Epidermal melanocyte (primary cell): Measurements from ENCODE around the gene MPV17L2.

Experiments
- DNase-seq: peaks from one replicate; pipeline ENCODE4 v3.0.0; 2011; ENCODE audit warnings: low spot score; ENCODE audit not compliant: insufficient read length

Gene MPV17L2

DNA sequence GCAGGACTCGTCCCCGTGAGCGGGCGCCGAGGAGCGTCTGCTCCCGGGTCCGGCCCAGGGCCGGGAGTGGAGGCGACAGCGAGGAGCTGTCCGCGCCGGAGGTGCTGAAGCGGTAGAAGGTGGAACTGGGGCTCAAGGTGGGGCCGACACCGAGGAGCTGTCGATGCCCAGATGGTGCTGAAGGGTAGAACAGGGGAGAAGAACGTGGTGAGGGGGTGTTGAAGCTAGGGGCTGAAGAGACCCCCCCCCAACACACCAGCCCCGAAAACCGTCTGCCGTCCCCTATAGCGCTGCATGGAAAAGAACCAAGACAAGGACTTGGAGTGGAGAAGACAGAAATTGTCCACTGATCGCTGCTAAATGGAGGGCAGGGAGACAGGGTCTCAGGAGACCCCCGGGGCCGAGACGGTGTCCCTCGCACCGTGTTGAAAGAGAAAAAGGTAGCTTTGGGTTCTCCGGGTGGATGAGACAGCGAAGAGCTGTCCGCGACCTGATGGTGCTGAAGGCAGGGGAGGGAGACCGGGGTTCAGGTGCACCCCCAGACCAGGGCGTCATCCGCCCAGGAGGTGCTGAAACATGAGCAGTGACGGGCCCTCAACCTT is 40.3 kb downstream of the MPV17L2 start:
- peak; percentile 57 for DNase-seq

DNA sequence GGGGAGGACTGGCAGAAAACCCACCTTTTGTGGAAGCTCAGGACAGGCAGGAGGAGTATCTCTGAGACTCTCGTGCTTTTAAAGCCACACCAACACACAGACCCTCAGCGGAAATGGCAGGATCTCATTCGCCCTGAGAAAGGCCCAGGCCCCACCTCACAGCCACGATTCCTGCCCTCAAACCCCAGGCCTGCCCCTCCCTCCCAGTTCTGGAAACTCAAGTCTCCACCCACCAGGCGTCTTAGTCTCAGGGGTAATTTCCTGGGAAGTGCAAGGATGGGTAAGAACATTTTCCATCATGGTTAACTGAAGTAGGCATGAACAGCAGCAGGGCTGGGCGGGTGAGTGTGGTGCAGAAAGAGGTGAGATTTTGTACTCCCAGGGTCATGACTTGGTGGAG is 41.2 kb downstream of the MPV17L2 start:
- no peak for DNase-seq

DNA sequence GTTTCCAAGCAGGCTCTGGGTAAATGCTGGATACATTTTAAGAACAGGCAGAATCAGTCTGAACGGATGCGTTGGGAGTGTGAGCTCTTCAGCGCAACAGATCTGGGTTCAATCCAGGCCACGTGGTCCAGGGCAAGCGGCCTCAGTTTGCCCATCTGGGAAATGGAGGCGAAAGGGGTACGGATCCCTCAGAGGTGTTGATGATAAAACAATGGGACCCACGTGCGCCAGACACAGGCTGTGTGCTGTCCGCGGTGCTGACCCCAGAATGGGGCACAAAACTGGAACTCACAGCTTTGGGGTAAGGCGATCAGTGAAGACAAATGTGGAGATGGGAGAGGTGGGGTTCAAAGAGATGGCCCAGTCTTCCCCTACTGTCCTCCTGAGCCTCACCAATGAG is 46.3 kb downstream of the MPV17L2 start:
- no peak for DNase-seq

DNA sequence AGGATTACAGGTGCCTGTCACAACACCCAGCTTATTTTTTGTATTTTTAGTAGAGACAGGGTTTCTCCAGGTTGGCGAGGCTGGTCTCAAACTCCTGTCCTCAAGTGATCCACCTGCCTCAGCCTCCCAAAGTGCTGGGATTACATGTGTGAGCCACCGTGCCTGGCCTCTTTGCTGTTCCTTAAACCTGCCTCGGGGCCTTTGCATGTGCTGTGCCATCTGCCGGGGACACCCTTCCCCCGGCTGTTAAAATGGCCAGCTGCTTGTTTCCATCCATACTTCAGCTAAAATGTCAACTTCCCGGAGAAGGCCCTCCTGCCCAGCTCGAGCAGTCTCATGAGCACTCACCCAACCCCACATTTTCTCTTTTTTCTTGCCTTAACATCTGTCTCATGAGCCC is 52.3 kb downstream of the MPV17L2 start:
- no peak for DNase-seq
